Keratinocyte (primary cell): ENCODE measurements around the gene MBP.

Experiments
- CTCF ChIP-seq, 3 experiments: IDR thresholded peaks in 1 of 3; conservative IDR thresholded peaks in 1 of 3; optimal IDR thresholded peaks in 1 of 3; 2 replicates in 2 of 3; 3 replicates in 1 of 3; pipeline versions ENCODE3 to v1.5.1; 2011; ENCODE audit warnings: low read length in 3 of 3, mild to moderate bottlenecking in 3 of 3, moderate library complexity in 2 of 3, control low read depth in 1 of 3, inconsistent platforms in 1 of 3; ENCODE audit not compliant: insufficient read depth in 2 of 3; ENCODE audit errors: extremely low read depth in 1 of 3
- EZH2 ChIP-seq: IDR thresholded peaks from one replicate; pipeline ENCODE4 v1.6.1; 2012; ENCODE audit warnings: inconsistent platforms, mild to moderate bottlenecking, low read length, moderate library complexity

- TF ChIP-seq CTCF (optimal IDR thresholded peaks at IDR 0.05 in 1 of 3, IDR thresholded peaks at IDR 0.05 in 1 of 3, conservative IDR thresholded peaks at IDR 0.05 in 1 of 3; ENCODE audit: extremely low read depth in 1 of 3, insufficient read depth in 2 of 3, low read length in 3 of 3) (no peak), EZH2 (no peak)
These were observed 21.1 kb downstream of the MBP start for GRCh38 chr18:77111449-77111848.
